AG08396 (cell line): ENCODE data around the gene ROBO1.
"Not testable (repeated sequence)": the region's sequence is repeated elsewhere in the genome, so short reads cannot be mapped to it uniquely, and the experiment has no call there.

Source experiments
- DNase-seq: peaks from one replicate; pipeline ENCODE4 v3.0.0; 2012; ENCODE audit warnings: low spot score, mixed read lengths

The ROBO1 gene

GRCh38 chr3:79369306-79369705, 398.5 kb downstream of the ROBO1 start:
- DNase-seq: no peak

GRCh38 chr3:79368403-79368802, 399.4 kb downstream of the ROBO1 start:
- DNase-seq: no peak

- DNase-seq: no peak
Measured at GRCh38 chr3:79367803-79368202, 400.0 kb downstream of the ROBO1 start.

- no peak for DNase-seq
Measured at GRCh38 chr3:79367066-79367465, 400.7 kb downstream of the ROBO1 start.

- DNase-seq: no peak
Measured at GRCh38 chr3:79366414-79366813, 401.4 kb downstream of the ROBO1 start.

GRCh38 chr3:79364784-79365183, 403.0 kb downstream of the ROBO1 start:
- no peak for DNase-seq

- DNase-seq: no peak
Measured at GRCh38 chr3:79362571-79363270, 405.1 kb downstream of the ROBO1 start.

- no peak for DNase-seq
Measured at GRCh38 chr3:79361748-79362378, 405.9 kb downstream of the ROBO1 start.

GRCh38 chr3:79358327-79358726, 409.5 kb downstream of the ROBO1 start:
- DNase-seq: no peak

GRCh38 chr3:79354179-79354688, 413.6 kb downstream of the ROBO1 start:
- DNase-seq: no peak

- no peak for DNase-seq
Measured at GRCh38 chr3:79351699-79352098, 416.1 kb downstream of the ROBO1 start.

GRCh38 chr3:79344876-79345871, 422.6 kb downstream of the ROBO1 start:
- DNase-seq: no peak

GRCh38 chr3:79341961-79342360, 425.8 kb downstream of the ROBO1 start:
- no peak for DNase-seq

GRCh38 chr3:79339846-79340245, 428.0 kb downstream of the ROBO1 start:
- DNase-seq: no peak

- DNase-seq: no peak
Measured at GRCh38 chr3:79337798-79338197, 430.0 kb downstream of the ROBO1 start.

GRCh38 chr3:79329154-79329553, 438.6 kb downstream of the ROBO1 start:
- peak; percentile 5 for DNase-seq

- DNase-seq: no peak
Measured at GRCh38 chr3:79326642-79327041, 441.2 kb downstream of the ROBO1 start.

- not testable (repeated sequence) for DNase-seq
Measured at GRCh38 chr3:79325833-79326383, 441.9 kb downstream of the ROBO1 start.

- no peak for DNase-seq
Measured at GRCh38 chr3:79317551-79318518, 450.0 kb downstream of the ROBO1 start.

- no peak for DNase-seq
Measured at GRCh38 chr3:79314962-79315361, 452.8 kb downstream of the ROBO1 start.

GRCh38 chr3:79314544-79314943, 453.3 kb downstream of the ROBO1 start:
- DNase-seq: no peak
